ENCODE data around the gene CXCL12. TPM values are rescaled to one million over a fixed set of nuclear protein-coding genes. Genes with fewer than 3 reads are reported as not detected.

CXCL12 gene
- total RNA-seq, 1 donor from 2014 or later, result 137 TPM

GRCh38 chr10:44392420-44392819, 7.5 kb upstream of the CXCL12 start:
- Mint-ChIP-seq H3K36me3 (no peaks in the 10 kb centered on the region), H3K9me3 (no peaks in the 10 kb centered on the region), H3K4me1 (ENCODE audit: unreplicated experiment) (peaks cover 20% of the 10 kb centered on the region), H3K4me3 (no peak overlapping the region), H3K27me3 (peaks cover 33% of the 10 kb centered on the region), H3K27ac (no peak overlapping the region)
- TF ChIP-seq, protein P1, sequence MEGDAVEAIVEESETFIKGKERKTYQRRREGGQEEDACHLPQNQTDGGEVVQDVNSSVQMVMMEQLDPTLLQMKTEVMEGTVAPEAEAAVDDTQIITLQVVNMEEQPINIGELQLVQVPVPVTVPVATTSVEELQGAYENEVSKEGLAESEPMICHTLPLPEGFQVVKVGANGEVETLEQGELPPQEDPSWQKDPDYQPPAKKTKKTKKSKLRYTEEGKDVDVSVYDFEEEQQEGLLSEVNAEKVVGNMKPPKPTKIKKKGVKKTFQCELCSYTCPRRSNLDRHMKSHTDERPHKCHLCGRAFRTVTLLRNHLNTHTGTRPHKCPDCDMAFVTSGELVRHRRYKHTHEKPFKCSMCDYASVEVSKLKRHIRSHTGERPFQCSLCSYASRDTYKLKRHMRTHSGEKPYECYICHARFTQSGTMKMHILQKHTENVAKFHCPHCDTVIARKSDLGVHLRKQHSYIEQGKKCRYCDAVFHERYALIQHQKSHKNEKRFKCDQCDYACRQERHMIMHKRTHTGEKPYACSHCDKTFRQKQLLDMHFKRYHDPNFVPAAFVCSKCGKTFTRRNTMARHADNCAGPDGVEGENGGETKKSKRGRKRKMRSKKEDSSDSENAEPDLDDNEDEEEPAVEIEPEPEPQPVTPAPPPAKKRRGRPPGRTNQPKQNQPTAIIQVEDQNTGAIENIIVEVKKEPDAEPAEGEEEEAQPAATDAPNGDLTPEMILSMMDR (conservative IDR thresholded peaks at IDR 0.05), result no peak
- no peak for DNase-seq (ENCODE audit: extremely low spot score, unreplicated experiment)

DNA sequence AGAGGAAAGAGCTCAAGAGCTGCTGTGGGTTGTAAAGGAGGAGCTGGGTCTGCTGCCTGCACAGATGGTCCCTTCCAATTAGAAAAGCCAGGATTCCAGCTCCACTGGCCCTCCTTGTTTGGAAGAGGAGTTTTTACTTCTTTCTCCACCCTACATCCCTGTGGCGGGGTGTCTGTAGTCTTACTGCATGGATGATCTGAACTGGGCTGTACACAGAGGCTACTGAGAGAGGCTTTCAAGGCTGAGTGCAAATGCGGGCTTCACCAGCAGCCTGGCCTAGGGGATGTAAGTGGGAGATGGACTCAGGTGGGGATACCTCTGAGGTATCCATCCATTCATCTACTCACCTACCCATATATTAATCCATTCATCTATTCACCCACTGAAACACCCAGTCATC, 7.1 kb upstream of the CXCL12 start:
- Mint-ChIP-seq H3K27ac (no peak overlapping the region), H3K27me3 (peaks cover 33% of the 10 kb centered on the region), H3K4me1 (ENCODE audit: unreplicated experiment) (peaks cover 19% of the 10 kb centered on the region), H3K4me3 (no peak overlapping the region), H3K9me3 (no peaks in the 10 kb centered on the region), H3K36me3 (no peaks in the 10 kb centered on the region)
- DNase-seq (ENCODE audit: extremely low spot score, unreplicated experiment), result no peak
- TF ChIP-seq, protein P1 (conservative IDR thresholded peaks at IDR 0.05), result no peak

DNA sequence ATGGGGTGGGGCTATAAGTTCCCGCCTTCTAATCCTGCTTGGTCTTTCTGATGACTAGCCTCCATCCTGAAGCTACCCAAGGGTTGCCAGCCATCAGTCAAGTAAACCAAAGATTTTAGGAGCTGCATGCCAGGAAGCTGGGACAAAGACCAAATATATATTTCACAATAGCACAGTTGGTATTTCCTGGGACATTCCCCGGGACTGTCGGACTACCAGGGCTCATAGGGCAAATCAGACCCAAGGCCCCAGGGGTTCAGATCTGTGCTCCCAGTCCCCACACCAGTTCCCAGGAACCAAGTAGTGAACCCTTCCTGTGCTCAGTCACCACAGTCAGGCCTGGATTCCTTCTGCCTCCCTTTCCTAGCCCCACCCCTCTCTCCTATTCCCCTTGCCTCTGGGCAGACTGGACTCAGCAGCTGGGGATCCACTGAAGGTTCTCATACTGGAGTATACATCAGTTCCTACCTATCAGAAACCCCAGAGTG, 5.7 kb upstream of the CXCL12 start:
- Mint-ChIP-seq H3K27me3 (peaks cover 32% of the 10 kb centered on the region), H3K4me3 (no peak overlapping the region)
- TF ChIP-seq, protein P1 (conservative IDR thresholded peaks at IDR 0.05), result no peak

DNA sequence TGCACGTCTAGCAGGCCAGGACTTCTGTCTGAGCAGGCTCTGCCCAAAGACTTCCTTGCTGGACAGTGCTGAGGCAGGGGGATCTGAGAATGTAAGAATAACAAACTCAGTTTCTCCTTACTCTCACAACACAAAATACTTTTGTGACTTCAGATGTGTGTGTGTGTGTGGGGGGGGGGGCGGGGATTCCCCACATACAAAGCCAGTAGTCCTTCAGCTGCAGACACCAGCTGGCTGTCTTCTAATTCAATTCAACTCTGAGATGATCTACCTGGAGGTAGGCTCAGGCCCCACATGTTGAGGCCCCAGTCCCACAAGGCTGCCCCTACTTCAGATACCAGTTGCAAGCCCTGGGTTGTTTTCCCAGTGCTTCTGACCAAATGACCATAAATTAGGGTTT, 4.7 kb upstream of the CXCL12 start:
- H3K9me3 Mint-ChIP-seq, result no peaks in the 10 kb centered on the region
- TF ChIP-seq, protein P1 (conservative IDR thresholded peaks at IDR 0.05), result no peak

More for the DNA sequence above, 5.7 kb upstream of the CXCL12 start:
- no peaks in the 10 kb centered on the region for H3K36me3 Mint-ChIP-seq
- H3K9me3 Mint-ChIP-seq, result no peaks in the 10 kb centered on the region
- peak; percentile 48 for DNase-seq (ENCODE audit: extremely low spot score, unreplicated experiment)
- no peak overlapping the region for H3K27ac Mint-ChIP-seq
- H3K4me1 Mint-ChIP-seq (ENCODE audit: unreplicated experiment), result peaks cover 17% of the 10 kb centered on the region

GRCh38 chr10:44389150-44389549, 4.3 kb upstream of the CXCL12 start:
- Mint-ChIP-seq H3K9me3 (no peaks in the 10 kb centered on the region), H3K4me1 (ENCODE audit: unreplicated experiment) (peaks cover 9% of the 10 kb centered on the region), H3K4me3 (no peak overlapping the region), H3K27ac (no peak overlapping the region), H3K27me3 (peaks cover 31% of the 10 kb centered on the region), H3K36me3 (no peaks in the 10 kb centered on the region)
- TF ChIP-seq, protein P1 (conservative IDR thresholded peaks at IDR 0.05), result no peak
- DNase-seq (ENCODE audit: extremely low spot score, unreplicated experiment), result peak; percentile 42

More for the DNA sequence above, 4.7 kb upstream of the CXCL12 start:
- no peak for DNase-seq (ENCODE audit: extremely low spot score, unreplicated experiment)
- Mint-ChIP-seq H3K4me1 (ENCODE audit: unreplicated experiment) (peaks cover 9% of the 10 kb centered on the region), H3K4me3 (no peak overlapping the region), H3K27me3 (peaks cover 31% of the 10 kb centered on the region), H3K36me3 (no peaks in the 10 kb centered on the region), H3K27ac (no peak overlapping the region)

DNA sequence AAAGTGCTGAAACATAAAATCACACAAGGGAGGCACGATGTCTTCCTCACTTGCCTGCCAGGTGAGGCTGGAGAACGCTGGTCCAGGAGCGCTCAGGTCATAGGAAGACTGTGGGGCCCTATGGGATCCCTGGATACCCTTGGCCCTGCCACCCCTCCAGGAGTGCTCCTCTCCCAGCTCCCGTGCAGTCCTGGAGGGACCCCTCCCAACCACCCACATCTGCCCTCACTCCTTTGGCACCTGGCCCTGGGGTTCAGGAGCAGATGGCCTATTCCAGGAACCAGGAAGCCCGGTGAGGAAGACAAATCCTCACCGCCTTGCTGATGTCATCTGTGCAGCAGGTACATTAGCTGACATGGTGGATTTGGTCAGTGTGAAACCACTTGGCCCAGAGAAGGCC, 3.7 kb upstream of the CXCL12 start:
- Mint-ChIP-seq H3K27ac (no peak overlapping the region), H3K27me3 (peaks cover 34% of the 10 kb centered on the region), H3K4me1 (ENCODE audit: unreplicated experiment) (peaks cover 7% of the 10 kb centered on the region), H3K9me3 (no peaks in the 10 kb centered on the region), H3K4me3 (no peak overlapping the region), H3K36me3 (no peaks in the 10 kb centered on the region)
- TF ChIP-seq, protein P1 (conservative IDR thresholded peaks at IDR 0.05), result no peak
- DNase-seq (ENCODE audit: extremely low spot score, unreplicated experiment), result peak; percentile 48
